Fibroblast of lung (primary cell): ENCODE results near the gene PRUNE2. TPM values are rescaled to one million over a fixed set of nuclear protein-coding genes. Genes with fewer than 3 reads are reported as not detected.

ENCODE experiments used
- DNase-seq, 2 donors: peaks; one replicate each; pipeline versions ENCODE4 v3.0.0 to v3.0.0-alpha.2; 2010; ENCODE audit warnings: low read depth in 2 of 2
- H2AFZ ChIP-seq: 2 replicates; pipeline ENCODE4 v1.5.1; 2012; ENCODE audit warnings: low read length, control low read depth, inconsistent platforms
- H3K27ac ChIP-seq: 2 replicates; pipeline ENCODE4 v1.5.1; 2011; ENCODE audit warnings: low read length, control low read depth; ENCODE audit not compliant: insufficient read depth
- H3K27me3 ChIP-seq: 2 replicates; pipeline ENCODE4 v1.5.1; 2011; ENCODE audit warnings: mild to moderate bottlenecking, low read length; ENCODE audit not compliant: control insufficient read depth, insufficient read depth
- H3K36me3 ChIP-seq: 2 replicates; pipeline ENCODE4 v1.5.1; 2011; ENCODE audit warnings: low read length; ENCODE audit not compliant: control insufficient read depth, insufficient read depth
- H3K4me1 ChIP-seq: 2 replicates; pipeline ENCODE4 v1.5.1; 2011; ENCODE audit warnings: low read length; ENCODE audit not compliant: control insufficient read depth, insufficient read depth; ENCODE audit errors: extremely low read depth
- H3K4me2 ChIP-seq: 2 replicates; pipeline ENCODE4 v1.5.1; 2011; ENCODE audit warnings: low read length, control low read depth; ENCODE audit not compliant: insufficient read depth; ENCODE audit errors: extremely low read depth
- H3K4me3 ChIP-seq, 4 experiments: fragments of 200-600 bp in 1 of 4; sonication (generic) in 1 of 4; replicated peaks in 1 of 4; 2 replicates each; pipeline ENCODE4 v1.5.1; 2011 to 2016; ENCODE audit warnings: low read length in 4 of 4, low read depth in 3 of 4, mild to moderate bottlenecking in 3 of 4, control low read depth in 2 of 4, inconsistent platforms in 1 of 4, mixed read lengths in 1 of 4; ENCODE audit not compliant: insufficient read depth in 1 of 4; ENCODE audit errors: control extremely low read depth in 1 of 4
- H3K79me2 ChIP-seq: 2 replicates; pipeline ENCODE4 v1.5.1; 2012; ENCODE audit warnings: mild to moderate bottlenecking, low read length, inconsistent platforms; ENCODE audit not compliant: control insufficient read depth, insufficient read depth
- H3K9ac ChIP-seq: 2 replicates; pipeline ENCODE4 v1.5.1; 2011; ENCODE audit warnings: mild to moderate bottlenecking, low read length, control low read depth; ENCODE audit not compliant: insufficient read depth
- H3K9me3 ChIP-seq: 2 replicates; pipeline ENCODE4 v1.5.1; 2012; ENCODE audit warnings: low read depth, low read length; ENCODE audit not compliant: control insufficient read depth, insufficient read depth
- H4K20me1 ChIP-seq: 2 replicates; pipeline ENCODE4 v1.5.1; 2011; ENCODE audit warnings: low read length; ENCODE audit not compliant: control insufficient read depth, insufficient read depth; ENCODE audit errors: extremely low read depth
- EZH2 ChIP-seq: IDR thresholded peaks from 2 replicates; pipeline ENCODE4 v1.5.1; 2012; ENCODE audit warnings: low read length, control low read depth, mild to moderate bottlenecking; ENCODE audit errors: missing control alignments
- polyA plus RNA-seq, 2 donors: library from polyadenylated mRNA; depleted of rRNA in 1 of 2; stranded (reverse) in 1 of 2; unstranded in 1 of 2; fragments of >200 nt; gene quantifications; 2 replicates each; pipeline ENCODE4 v1.2.1, GENCODE V29; 2011 to 2012; ENCODE audit warnings: missing spikeins in 1 of 2
- total RNA-seq: library from RNA; depleted of rRNA; stranded (reverse); fragments of >200 nt; gene quantifications from 2 replicates; pipeline ENCODE4 v1.2.1, GENCODE V29; 2014
- TF ChIP-seq, protein P1 (sequence below), 2 donors: IDR thresholded peaks in 1 of 2; conservative IDR thresholded peaks in 1 of 2; 1 replicate in 1 of 2; 2 replicates in 1 of 2; pipeline ENCODE4 v1.5.1; 2011 to 2012; ENCODE audit warnings: low read length in 2 of 2, control low read depth in 1 of 2, inconsistent platforms in 1 of 2, low read depth in 1 of 2, mild to moderate bottlenecking in 1 of 2

Gene PRUNE2
- total and polyA plus RNA-seq, 2 donors (not counting 1 experiment from before 2014, with no cell fraction given) = 5.4 to 95.6 TPM

- Histone ChIP-seq H3K27me3 (peaks cover 2% of the 10 kb centered on the region), H3K4me1 (no peaks in the 10 kb centered on the region), H3K9ac (no peak overlapping the region), H2AFZ (no peak overlapping the region), H3K9me3 (no peaks in the 10 kb centered on the region), H3K4me2 (no peak overlapping the region), H3K27ac (no peak overlapping the region), H3K4me3 (no peak overlapping the region), H4K20me1 (no peaks in the 10 kb centered on the region), H3K36me3 (no peaks in the 10 kb centered on the region), H3K79me2 (no peaks in the 10 kb centered on the region)
- no peak for DNase-seq
- TF ChIP-seq, protein P1, sequence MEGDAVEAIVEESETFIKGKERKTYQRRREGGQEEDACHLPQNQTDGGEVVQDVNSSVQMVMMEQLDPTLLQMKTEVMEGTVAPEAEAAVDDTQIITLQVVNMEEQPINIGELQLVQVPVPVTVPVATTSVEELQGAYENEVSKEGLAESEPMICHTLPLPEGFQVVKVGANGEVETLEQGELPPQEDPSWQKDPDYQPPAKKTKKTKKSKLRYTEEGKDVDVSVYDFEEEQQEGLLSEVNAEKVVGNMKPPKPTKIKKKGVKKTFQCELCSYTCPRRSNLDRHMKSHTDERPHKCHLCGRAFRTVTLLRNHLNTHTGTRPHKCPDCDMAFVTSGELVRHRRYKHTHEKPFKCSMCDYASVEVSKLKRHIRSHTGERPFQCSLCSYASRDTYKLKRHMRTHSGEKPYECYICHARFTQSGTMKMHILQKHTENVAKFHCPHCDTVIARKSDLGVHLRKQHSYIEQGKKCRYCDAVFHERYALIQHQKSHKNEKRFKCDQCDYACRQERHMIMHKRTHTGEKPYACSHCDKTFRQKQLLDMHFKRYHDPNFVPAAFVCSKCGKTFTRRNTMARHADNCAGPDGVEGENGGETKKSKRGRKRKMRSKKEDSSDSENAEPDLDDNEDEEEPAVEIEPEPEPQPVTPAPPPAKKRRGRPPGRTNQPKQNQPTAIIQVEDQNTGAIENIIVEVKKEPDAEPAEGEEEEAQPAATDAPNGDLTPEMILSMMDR (conservative IDR thresholded peaks at IDR 0.05 in 1 of 2, IDR thresholded peaks at IDR 0.05 in 1 of 2; ENCODE audit: low read depth in 1 of 2, low read length in 2 of 2) = no peak
- no peak for TF ChIP-seq EZH2
Observed at GRCh38 chr9:76718166-76718565, 187.7 kb downstream of the PRUNE2 start.

DNA sequence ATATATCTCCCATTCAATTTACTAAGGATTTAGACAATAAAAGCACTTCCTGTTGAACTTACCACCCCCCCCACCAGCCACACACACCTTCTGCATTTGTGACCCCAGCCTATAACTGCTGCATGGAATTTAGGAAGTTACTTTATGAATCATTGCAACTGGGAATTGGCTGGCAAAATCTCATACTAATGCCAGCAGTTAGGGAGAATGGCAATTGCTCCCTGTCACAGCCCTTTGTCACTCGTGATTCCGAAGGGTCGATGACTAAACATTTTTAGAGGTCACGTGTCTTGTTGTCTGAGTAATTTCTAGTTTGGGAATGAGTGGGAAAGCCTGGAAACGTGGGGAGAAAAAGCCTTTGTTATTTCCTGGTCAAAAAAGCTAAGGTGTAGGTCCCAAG lies 188.3 kb downstream of the PRUNE2 start:
- H3K27ac ChIP-seq = no peak overlapping the region
- H3K27me3 ChIP-seq = peaks cover 2% of the 10 kb centered on the region

GRCh38 chr9:76717176-76717575 lies 188.7 kb downstream of the PRUNE2 start:
- Histone ChIP-seq H3K4me2 (no peak overlapping the region), H3K27me3 (peaks cover 2% of the 10 kb centered on the region), H3K36me3 (no peaks in the 10 kb centered on the region), H3K4me1 (no peaks in the 10 kb centered on the region), H3K9ac (no peak overlapping the region), H3K9me3 (no peaks in the 10 kb centered on the region), H3K79me2 (no peaks in the 10 kb centered on the region), H3K4me3 (no peak overlapping the region), H4K20me1 (no peaks in the 10 kb centered on the region), H3K27ac (no peak overlapping the region), H2AFZ (no peak overlapping the region)
- TF ChIP-seq, protein P1 (conservative IDR thresholded peaks at IDR 0.05 in 1 of 2, IDR thresholded peaks at IDR 0.05 in 1 of 2; ENCODE audit: low read depth in 1 of 2, low read length in 2 of 2) = no peak
- no peak for TF ChIP-seq EZH2
- DNase-seq = peak in 1 of 2 donors; percentile 5

More for the DNA sequence above, 188.3 kb downstream of the PRUNE2 start:
- Histone ChIP-seq H2AFZ (no peak overlapping the region), H3K4me1 (no peaks in the 10 kb centered on the region), H4K20me1 (no peaks in the 10 kb centered on the region), H3K9me3 (no peaks in the 10 kb centered on the region), H3K4me3 (no peak overlapping the region), H3K9ac (no peak overlapping the region), H3K79me2 (no peaks in the 10 kb centered on the region), H3K36me3 (no peaks in the 10 kb centered on the region), H3K4me2 (no peak overlapping the region)
- DNase-seq = peak in 1 of 2 donors; percentile 57
- TF ChIP-seq, protein P1 (conservative IDR thresholded peaks at IDR 0.05 in 1 of 2, IDR thresholded peaks at IDR 0.05 in 1 of 2; ENCODE audit: low read depth in 1 of 2, low read length in 2 of 2) = no peak
- TF ChIP-seq EZH2 = no peak
